ENCODE results near the gene MAN1C1.

MAN1C1 gene

GRCh38 chr1:25767437-25767770 is 150.8 kb downstream of the MAN1C1 start:
- no peak for DNase-seq

GRCh38 chr1:25768999-25769398 is 152.4 kb downstream of the MAN1C1 start:
- DNase-seq: no peak

GRCh38 chr1:25769625-25770383 is 153.2 kb downstream of the MAN1C1 start:
- no peak for DNase-seq

DNA sequence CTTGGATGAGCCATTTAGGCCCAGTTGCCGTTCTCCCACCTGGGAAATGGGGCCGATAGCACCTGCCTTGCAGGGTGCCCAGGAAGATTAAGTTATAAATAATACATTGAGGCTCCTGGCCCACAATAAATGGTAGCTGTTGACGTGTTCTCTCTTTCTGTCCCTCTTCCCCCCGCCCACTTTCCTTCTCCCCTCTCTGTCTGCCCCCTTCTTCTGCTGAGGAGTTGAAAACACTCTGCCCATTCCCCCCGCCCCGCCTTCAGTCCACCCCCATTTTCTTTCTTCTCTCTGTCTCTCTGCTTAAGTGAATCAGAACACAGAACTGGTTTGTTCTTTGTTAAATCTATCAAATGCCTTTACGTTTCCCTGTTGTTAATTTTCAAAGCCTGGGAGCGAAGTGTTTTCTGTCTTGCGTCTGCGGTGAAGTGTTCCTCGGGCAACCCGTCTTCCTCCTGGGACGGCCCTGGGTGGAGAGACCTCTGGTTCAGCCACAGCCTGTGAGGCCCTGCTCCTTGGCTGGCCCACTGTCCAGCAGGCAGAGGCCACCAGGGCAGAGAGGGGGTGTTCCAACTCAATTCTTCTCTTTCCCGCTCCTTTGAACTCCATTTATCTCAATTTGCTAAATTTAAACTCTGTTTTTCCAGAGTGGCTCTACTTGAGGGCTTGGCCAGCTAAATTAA is 154.1 kb downstream of the MAN1C1 start:
- DNase-seq: no peak

- DNase-seq: no peak
These were observed 154.9 kb downstream of the MAN1C1 start for GRCh38 chr1:25771221-25772114.

DNA sequence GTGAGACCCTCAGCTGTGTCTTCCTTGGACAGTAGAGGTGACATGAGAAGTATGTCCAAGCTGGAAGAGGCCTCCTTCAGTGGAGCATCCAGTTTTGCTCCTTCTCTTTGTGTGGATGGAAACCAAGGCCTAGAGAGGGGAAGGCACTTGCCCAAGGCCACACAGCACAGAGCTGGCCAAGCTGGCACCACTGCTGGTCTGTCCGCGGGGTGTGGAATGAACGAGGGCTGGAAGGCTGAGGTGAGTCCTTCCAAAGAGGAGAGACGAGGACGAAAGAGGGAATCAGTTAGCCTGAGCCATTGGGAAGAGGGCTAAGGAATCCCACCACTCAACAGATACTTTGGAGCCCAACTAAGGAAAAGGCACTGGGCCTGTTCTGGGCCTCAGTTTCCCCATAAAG is 155.6 kb downstream of the MAN1C1 start:
- DNase-seq: no peak

DNA sequence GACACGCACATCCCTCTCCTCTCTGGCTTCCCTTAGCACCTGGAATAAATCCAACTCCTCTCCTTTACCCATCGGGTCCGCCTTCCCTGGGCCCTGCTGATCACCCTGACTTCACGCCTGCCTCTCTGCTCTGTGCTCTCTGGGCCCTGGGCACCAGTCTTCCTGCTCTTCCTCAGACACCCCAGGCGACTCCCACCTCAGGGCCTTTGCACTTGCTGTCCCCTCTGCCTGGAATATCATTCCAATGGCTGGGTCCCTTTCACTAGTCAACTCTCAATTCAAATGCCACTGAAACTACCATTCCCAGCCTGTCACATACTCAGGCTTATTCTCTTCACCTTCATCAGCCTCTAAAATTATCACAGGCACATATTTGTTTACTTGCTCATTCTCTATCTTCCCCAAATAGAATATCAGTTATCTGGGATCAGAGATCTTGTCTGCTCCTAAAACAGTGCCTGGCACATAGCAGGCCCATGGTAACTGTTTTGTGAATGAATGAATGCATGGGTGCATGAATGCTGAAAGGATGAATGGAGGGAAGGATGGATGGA is 156.2 kb downstream of the MAN1C1 start:
- no peak for DNase-seq

DNA sequence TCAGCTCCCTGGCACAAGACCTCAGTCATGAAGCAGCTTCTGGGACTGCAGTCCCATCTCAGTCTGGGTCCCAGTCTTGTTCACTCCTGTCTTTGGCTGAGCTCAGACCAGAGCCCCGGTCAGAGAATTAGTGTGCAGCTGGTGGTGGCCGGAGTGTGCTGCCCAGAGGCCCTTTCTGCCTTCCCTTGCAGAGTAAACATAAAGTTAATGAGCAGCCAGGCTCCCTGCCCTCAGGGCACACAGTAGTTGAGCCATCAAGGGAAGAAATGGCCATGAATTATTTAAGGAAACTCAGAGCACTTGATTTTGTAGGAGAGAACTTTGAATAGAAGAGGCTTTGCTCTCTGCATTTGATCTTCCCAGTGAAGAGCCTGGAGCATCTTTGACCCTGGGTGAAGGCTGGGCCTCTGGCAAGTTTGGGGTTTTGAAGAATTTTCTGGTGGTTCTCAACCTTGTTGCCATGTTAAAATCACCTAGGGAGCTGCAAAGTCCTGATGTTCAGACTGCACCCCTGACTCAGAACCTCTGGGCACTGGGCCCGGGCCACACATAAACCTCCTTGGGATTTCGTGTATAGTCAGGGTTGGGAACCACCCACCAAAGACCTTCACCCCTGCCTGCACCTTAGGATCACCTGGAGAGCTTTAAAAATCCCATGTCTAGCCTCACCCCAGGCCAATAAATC is 157.0 kb downstream of the MAN1C1 start:
- no peak for DNase-seq

GRCh38 chr1:25774206-25774803 is 157.7 kb downstream of the MAN1C1 start:
- peak; percentile 16 for DNase-seq

GRCh38 chr1:25774921-25775771 is 158.6 kb downstream of the MAN1C1 start:
- DNase-seq: peak; percentile 84

- no peak for DNase-seq
These were observed 162.8 kb downstream of the MAN1C1 start for GRCh38 chr1:25779388-25779787.

DNA sequence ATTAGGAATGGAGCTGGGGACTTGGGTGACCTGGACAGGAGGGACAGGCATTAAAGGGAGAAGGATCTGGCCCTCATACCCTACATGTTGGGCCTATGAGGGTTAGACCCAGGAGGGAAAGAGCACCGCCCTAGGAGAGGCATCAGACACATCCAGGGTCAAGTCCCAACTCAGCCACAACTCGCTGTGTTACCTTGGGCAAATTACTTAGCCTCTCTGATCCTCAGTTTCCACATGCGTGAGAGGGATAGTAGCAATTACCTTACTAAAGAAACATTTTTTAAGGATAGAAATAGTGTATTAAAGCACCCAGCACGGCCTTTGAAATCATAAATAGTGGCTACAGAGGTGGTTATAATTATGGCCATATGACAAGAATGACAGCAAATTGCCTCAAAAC is 163.3 kb downstream of the MAN1C1 start:
- DNase-seq: no peak

DNA sequence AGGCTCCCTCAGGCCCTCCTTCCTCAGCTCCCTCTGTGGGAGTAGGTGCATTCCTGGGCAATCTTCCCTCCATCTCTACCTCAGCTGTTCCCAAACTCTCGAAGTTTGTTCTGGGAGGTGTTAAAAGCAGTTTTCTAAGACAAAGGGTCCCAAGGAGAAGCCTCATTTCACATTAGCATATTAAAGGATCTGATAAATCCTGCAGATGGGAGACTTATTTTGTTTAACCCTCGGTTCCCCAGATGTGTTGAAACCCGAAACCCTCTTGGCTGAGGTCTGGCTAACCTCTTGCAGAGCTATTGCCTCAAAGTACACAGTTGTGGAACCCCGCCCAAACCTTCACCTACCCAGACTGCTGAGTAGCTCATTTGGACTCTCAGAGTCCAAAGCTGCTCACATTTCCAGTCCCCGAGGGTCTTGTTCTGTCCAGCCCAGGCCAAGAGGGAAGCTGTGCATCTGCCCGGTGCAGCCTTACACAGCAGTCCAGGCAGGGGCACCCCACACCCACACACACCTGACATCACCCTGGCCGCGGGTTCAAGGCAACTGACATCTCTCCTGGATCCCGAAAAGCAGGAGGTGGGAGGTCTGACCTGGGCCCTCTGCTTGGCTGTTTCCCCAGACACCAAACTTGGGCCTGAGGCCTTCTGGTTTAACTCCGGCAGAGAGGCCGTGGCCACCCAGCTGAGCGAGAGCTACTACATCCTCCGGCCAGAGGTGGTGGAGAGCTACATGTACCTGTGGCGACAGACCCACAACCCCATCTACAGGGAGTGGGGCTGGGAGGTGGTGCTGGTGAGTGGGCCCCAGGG is 163.9 kb downstream of the MAN1C1 start:
- no peak for DNase-seq

GRCh38 chr1:25781130-25781433 is 164.5 kb downstream of the MAN1C1 start:
- no peak for DNase-seq

DNA sequence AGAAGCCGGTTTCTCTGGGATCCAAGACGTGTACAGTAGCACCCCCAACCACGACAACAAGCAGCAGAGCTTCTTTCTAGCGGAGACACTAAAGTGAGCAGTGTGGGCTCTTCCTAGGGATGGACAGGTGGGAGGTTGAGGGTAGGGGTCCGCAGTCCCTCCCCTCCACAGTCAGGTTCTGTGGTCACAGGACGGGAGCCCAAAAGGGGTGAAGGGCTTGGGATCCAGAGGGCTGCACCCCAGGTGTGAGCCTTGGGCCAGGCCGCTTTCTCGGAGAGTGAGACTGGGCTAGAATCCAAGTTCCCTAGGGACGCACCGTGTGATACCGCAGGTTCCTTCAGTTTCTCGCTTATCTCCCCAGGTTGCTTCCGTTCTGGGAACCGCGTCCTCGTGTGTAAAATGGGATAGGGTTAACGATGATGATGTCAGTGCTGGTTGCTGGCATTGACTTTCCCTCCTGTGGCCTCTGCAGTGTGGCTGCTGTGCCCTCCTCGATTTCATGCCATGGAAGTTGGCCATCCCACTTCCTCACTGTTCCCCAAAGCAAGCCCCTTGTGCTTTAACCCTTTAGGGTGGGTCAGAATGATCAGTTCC is 166.1 kb downstream of the MAN1C1 start:
- DNase-seq: no peak

DNA sequence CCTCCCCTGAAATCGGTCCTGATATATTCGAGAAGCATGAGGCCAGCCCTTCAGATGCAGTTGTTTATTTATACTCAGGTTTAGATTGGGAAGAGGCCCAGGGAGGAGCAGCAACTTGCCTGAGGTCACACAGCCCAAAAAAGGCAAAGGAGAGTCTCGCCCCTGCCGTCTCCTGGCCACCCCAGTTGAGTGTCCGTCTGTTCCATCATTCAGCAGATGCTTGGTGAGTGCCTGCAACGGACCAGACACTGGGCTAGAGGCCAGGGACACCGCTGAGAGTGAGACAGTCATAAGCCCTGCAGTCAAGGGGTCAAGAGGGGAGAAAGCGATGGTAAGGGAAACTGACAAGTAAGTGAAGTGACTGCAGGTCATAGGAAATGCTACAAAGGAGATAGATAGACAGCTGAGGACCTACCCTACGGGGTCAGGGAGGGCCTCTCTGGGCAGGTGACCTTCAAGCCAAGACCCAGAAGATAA is 168.0 kb downstream of the MAN1C1 start:
- DNase-seq: no peak

DNA sequence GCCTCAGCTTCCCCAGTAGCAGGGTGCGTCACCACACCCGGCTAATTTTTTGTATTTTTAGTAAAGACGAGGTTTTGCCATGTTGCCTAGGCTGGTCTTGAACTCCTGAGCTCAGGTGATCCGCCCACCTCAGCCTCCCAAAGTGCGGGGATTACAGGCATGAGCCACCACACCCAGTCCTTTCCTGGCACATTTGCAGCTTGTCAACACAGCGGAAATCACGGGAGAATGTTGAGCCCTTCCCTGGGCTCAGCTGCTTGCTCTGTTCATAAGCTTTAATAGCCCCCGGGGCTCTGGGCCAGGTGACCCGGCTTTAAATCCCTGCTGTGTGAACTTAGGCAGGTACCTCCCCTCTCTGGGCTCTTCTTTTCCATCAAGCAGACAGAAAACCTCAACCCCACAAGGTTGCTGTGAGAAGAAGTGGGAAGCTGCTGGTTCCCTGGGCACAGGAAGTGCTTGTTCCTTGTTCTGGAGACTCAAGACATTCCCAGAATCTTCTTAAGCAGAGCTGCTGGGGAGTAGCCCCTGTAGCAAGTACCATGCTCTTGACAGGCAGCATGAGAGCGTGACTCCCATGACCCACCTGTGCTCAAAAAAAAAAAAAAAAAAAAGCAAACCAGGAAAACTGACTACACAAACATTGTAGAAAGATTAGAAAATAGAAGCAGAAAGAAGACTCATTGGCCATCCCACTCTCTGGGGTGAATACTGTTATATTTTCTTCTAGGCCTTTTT is 168.9 kb downstream of the MAN1C1 start:
- no peak for DNase-seq

GRCh38 chr1:25786887-25787759 is 170.5 kb downstream of the MAN1C1 start:
- DNase-seq: no peak
